Vagina (tissue), 2 donors: ENCODE measurements around the gene YBX1. TPM values are rescaled to one million over a fixed set of nuclear protein-coding genes. Genes with fewer than 3 reads are reported as not detected.
"Not testable (repeated sequence)": the region's sequence is repeated elsewhere in the genome, so short reads cannot be mapped to it uniquely, and the experiment has no call there.

ENCODE experiments used
- DNase-seq, 2 donors: peaks; one replicate each; pipeline ENCODE4 v3.0.0-alpha.2; 2017; ENCODE audit errors: extremely low spot score in 2 of 2
- H3K27ac ChIP-seq: fragments of 200-600 bp; sonication (generic); one replicate; pipeline ENCODE4 v1.5.1; 2019
- H3K27me3 ChIP-seq: fragments of 200-600 bp; sonication (generic); one replicate; pipeline ENCODE4 v1.5.1; 2019
- H3K36me3 ChIP-seq, 2 donors: fragments of 200-600 bp; sonication (generic); one replicate each; pipeline ENCODE4 v1.5.1; 2017 to 2019
- H3K4me1 ChIP-seq: fragments of 200-600 bp; sonication (generic); one replicate; pipeline ENCODE4 v1.5.1; 2019
- H3K4me3 ChIP-seq, 2 donors: fragments of 200-600 bp; sonication (generic); 1 replicate in 1 of 2; 2 replicates in 1 of 2; pipeline ENCODE4 v1.5.1; 2016 to 2019
- H3K9me3 ChIP-seq: fragments of 200-600 bp; sonication (generic); one replicate; pipeline ENCODE4 v1.5.1; 2019
- CTCF ChIP-seq, 3 experiments: fragments of 450-650 bp in 2 of 3; fragments of 200-600 bp in 1 of 3; sonication (generic) in 1 of 3; IDR thresholded peaks; one replicate each; pipeline ENCODE4 v1.5.1; 2017 to 2019; ENCODE audit warnings: antibody characterized with exemption in 3 of 3, mild to moderate bottlenecking in 2 of 3, moderate library complexity in 2 of 3
- POLR2A ChIP-seq, 2 donors: fragments of 450-650 bp; IDR thresholded peaks; one replicate each; pipeline ENCODE4 v1.6.1; 2017; ENCODE audit warnings: antibody characterized with exemption in 2 of 2, mild to moderate bottlenecking in 2 of 2, moderate library complexity in 2 of 2
- POLR2AphosphoS5 ChIP-seq, 2 donors: sonication (generic); formaldehyde crosslinking; IDR thresholded peaks; one replicate each; pipeline ENCODE4 v1.9.0; 2017; ENCODE audit warnings: antibody characterized with exemption in 2 of 2, mild to moderate bottlenecking in 2 of 2, low read depth in 1 of 2; ENCODE audit not compliant: insufficient read depth in 1 of 2
- intact Hi-C: fragments of 100-400 bp; cut with DNase I; formaldehyde crosslinking; loops from one replicate; pipeline ENCODE4 v1.15.1; 2023
- total RNA-seq: library from RNA; depleted of rRNA; stranded (reverse); fragments of >200 nt; gene quantifications from one replicate; pipeline ENCODE4 v1.2.3, GENCODE V29; 2016

Gene YBX1
- total RNA-seq, 1 donor from 2014 or later = 397 TPM

- H3K4me3 ChIP-seq = no peak overlapping the region
- no peak overlapping the region for H3K27ac ChIP-seq
- peaks cover 7% of the 10 kb centered on the region for H3K9me3 ChIP-seq
- H3K27me3 ChIP-seq = no peaks in the 10 kb centered on the region
- TF ChIP-seq CTCF (IDR thresholded peaks at IDR 0.05) (no peak), POLR2A (IDR thresholded peaks at IDR 0.05) (no peak), POLR2AphosphoS5 (IDR thresholded peaks at IDR 0.05; ENCODE audit: insufficient read depth in 1 of 2, low read depth in 1 of 2) (no peak)
- H3K4me1 ChIP-seq = no peaks in the 10 kb centered on the region
- peaks cover 0 to 34% of the 10 kb centered on the region in 2 donors for H3K36me3 ChIP-seq
- no peak for DNase-seq
- intact Hi-C loops = no loop called here
These were observed 31.1 kb downstream of the YBX1 start for GRCh38 chr1:42713293-42713692.

DNA sequence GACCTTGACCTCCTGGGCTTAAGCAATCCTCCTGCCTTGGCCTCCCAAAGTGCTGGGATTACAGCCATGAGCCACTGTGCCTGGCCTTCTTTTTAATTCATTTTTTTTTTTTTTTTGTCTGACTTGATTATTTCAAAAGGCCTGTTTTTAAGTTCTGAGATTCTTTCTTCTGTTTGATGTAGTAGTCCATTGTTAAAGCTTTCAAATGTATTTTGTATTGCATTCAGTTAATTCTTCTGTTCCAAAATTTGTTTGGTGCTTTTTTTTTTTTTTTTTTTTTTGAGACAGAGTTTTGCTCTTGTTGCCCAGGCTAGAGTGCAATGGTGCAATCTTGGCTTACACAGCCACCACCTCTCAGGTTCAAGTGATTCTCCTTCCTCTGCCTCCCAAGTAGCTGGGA, 32.2 kb downstream of the YBX1 start:
- H3K9me3 ChIP-seq, H3K27ac ChIP-seq, intact Hi-C loops, H3K4me1 ChIP-seq, H3K4me3 ChIP-seq, DNase-seq, H3K27me3 ChIP-seq: not testable (repeated sequence)
- peaks cover 0 to 43% of the 10 kb centered on the region in 2 donors for H3K36me3 ChIP-seq

DNA sequence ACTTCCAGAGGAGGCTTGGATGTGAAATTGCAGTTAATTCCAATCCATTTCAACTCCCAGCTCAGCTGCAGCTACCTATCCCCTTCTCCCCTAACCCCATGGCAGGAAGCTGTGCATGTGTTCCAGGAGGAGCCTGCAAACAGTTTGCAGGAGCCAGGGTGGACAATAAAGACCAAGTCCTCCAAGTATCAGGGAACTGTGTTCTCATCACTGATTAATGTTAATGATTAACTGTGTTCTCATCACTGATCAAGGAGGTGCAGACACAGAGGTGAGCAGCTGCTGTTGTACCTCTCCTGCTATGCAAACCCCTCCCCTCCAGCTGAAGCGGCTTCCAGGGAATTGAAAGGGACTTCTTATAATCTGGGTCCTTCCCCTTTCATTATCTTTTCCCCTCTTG, 38.6 kb downstream of the YBX1 start:
- H3K27ac ChIP-seq = no peak overlapping the region
- H3K4me3 ChIP-seq = no peak overlapping the region
- no peaks in the 10 kb centered on the region for H3K4me1 ChIP-seq
- H3K9me3 ChIP-seq = no peaks in the 10 kb centered on the region
- no peak for TF ChIP-seq CTCF (IDR thresholded peaks at IDR 0.05)
- TF ChIP-seq POLR2AphosphoS5 (IDR thresholded peaks at IDR 0.05; ENCODE audit: insufficient read depth in 1 of 2, low read depth in 1 of 2) = no peak
- no peak for TF ChIP-seq POLR2A (IDR thresholded peaks at IDR 0.05)
- DNase-seq = no peak
- H3K36me3 ChIP-seq = peaks cover 0 to 8% of the 10 kb centered on the region in 2 donors
- no peaks in the 10 kb centered on the region for H3K27me3 ChIP-seq
- intact Hi-C loops = no loop called here

DNA sequence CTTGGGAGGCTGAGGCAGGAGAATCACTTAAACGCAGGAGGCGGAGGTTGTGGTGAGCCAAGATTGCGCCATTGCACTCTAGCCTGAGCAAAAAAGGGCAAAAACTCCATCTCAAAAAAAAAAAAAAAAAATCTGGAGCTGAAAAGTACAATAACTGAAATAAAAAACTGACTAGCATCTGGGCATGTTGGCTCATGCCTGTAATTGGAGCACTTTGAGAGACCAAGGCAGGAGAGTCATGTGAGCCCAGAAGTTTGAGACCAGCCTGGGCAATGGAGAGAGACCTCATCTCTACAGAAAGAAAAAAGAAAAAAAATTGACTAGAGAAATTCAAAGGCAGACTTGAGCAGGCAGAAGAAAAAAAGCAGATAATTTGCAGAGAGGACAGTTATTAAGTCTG, 39.7 kb downstream of the YBX1 start:
- H3K36me3 ChIP-seq = peaks cover 0 to 8% of the 10 kb centered on the region in 2 donors
- no peak overlapping the region for H3K27ac ChIP-seq
- TF ChIP-seq CTCF (IDR thresholded peaks at IDR 0.05) (no peak), POLR2AphosphoS5 (IDR thresholded peaks at IDR 0.05; ENCODE audit: insufficient read depth in 1 of 2, low read depth in 1 of 2) (no peak), POLR2A (IDR thresholded peaks at IDR 0.05) (no peak)
- H3K9me3 ChIP-seq = no peaks in the 10 kb centered on the region
- H3K4me3 ChIP-seq = no peak overlapping the region
- no peaks in the 10 kb centered on the region for H3K4me1 ChIP-seq
- H3K27me3 ChIP-seq = no peaks in the 10 kb centered on the region
- intact Hi-C loops = no loop called here
- no peak for DNase-seq

DNA sequence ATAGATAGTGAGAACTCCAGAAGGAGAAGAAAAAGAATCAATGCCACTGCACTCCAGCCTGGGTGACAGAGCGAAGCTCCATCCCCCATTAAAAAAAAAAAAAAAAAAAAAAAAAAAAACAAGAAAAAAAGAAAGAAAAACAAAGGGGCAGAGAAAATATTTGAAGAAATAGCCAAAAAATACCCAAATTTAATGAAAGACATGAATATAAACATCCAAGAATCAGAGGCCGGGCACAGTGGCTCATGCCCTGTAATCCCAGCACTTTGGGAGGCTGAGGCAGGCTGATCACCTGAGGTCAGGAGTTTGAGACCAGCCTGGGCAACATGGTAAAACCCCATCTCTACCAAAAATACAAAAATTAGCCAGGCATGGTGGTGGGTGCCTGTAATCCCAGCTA, 40.2 kb downstream of the YBX1 start:
- H3K36me3 ChIP-seq, H3K4me1 ChIP-seq, H3K4me3 ChIP-seq, H3K9me3 ChIP-seq, H3K27me3 ChIP-seq, intact Hi-C loops, H3K27ac ChIP-seq, DNase-seq: not testable (repeated sequence)

- Histone ChIP-seq H3K4me1 (no peaks in the 10 kb centered on the region), H3K4me3 (no peak overlapping the region), H3K36me3 (peaks cover 0 to 8% of the 10 kb centered on the region in 2 donors), H3K9me3 (no peaks in the 10 kb centered on the region), H3K27ac (no peak overlapping the region), H3K27me3 (no peaks in the 10 kb centered on the region)
- intact Hi-C loops = no loop called here
- DNase-seq = no peak
- no peak for TF ChIP-seq CTCF (IDR thresholded peaks at IDR 0.05)
- TF ChIP-seq POLR2AphosphoS5 (IDR thresholded peaks at IDR 0.05; ENCODE audit: insufficient read depth in 1 of 2, low read depth in 1 of 2) = no peak
- TF ChIP-seq POLR2A (IDR thresholded peaks at IDR 0.05) = no peak
These were observed 41.3 kb downstream of the YBX1 start for GRCh38 chr1:42723511-42723910.

GRCh38 chr1:42725820-42726219, 43.6 kb downstream of the YBX1 start:
- intact Hi-C loops, DNase-seq, H3K27me3 ChIP-seq, H3K4me3 ChIP-seq, H3K27ac ChIP-seq, H3K4me1 ChIP-seq, H3K9me3 ChIP-seq, H3K36me3 ChIP-seq: not testable (repeated sequence)
